ENCODE results near the gene ZNF30.

The ZNF30 gene

GRCh38 chr19:34925278-34925855, 1.3 kb upstream of the ZNF30 start:
- no peak overlapping the region for H2AFZ ChIP-seq
- TF ChIP-seq CTCF (IDR thresholded peaks at IDR 0.05): no peak
- H3K27me3 ChIP-seq (ENCODE audit: control insufficient read depth, insufficient read depth, low read length): no peaks in the 10 kb centered on the region
- no peaks in the 10 kb centered on the region for H3K79me2 ChIP-seq
- no peaks in the 10 kb centered on the region for H3K4me1 ChIP-seq
- H3K27ac ChIP-seq: no peak overlapping the region
- no peaks in the 10 kb centered on the region for H3K36me3 ChIP-seq (ENCODE audit: control insufficient read depth, insufficient read depth, low read length)
- H3K4me3 ChIP-seq (ENCODE audit: low read depth, low read length): no peak overlapping the region
- no peak overlapping the region for H3K9ac ChIP-seq
- H3K4me2 ChIP-seq (ENCODE audit: low read length): no peak overlapping the region
- no peaks in the 10 kb centered on the region for H3K9me3 ChIP-seq (ENCODE audit: control insufficient read depth, low read length)

GRCh38 chr19:34926361-34926684, 380 bp upstream of the ZNF30 start:
- Histone ChIP-seq H3K36me3 (ENCODE audit: control insufficient read depth, insufficient read depth, low read length) (no peaks in the 10 kb centered on the region), H3K9me3 (ENCODE audit: control insufficient read depth, low read length) (no peaks in the 10 kb centered on the region), H2AFZ (peak overlapping the region; percentile 80), H3K9ac (no peak overlapping the region), H3K4me3 (ENCODE audit: low read depth, low read length) (peak overlapping the region; percentile 81), H3K27ac (no peak overlapping the region), H3K79me2 (no peaks in the 10 kb centered on the region), H3K27me3 (ENCODE audit: control insufficient read depth, insufficient read depth, low read length) (no peaks in the 10 kb centered on the region), H3K4me2 (ENCODE audit: low read length) (peak overlapping the region; percentile 78), H3K4me1 (no peaks in the 10 kb centered on the region)
- no peak for TF ChIP-seq CTCF (IDR thresholded peaks at IDR 0.05)

- no peak overlapping the region for H3K4me3 ChIP-seq (ENCODE audit: low read depth, low read length)
- no peaks in the 10 kb centered on the region for H3K9me3 ChIP-seq (ENCODE audit: control insufficient read depth, low read length)
- H3K4me1 ChIP-seq: no peaks in the 10 kb centered on the region
- H3K27ac ChIP-seq: no peak overlapping the region
- no peak overlapping the region for H2AFZ ChIP-seq
- H3K27me3 ChIP-seq (ENCODE audit: control insufficient read depth, insufficient read depth, low read length): no peaks in the 10 kb centered on the region
- no peaks in the 10 kb centered on the region for H3K79me2 ChIP-seq
- H3K36me3 ChIP-seq (ENCODE audit: control insufficient read depth, insufficient read depth, low read length): no peaks in the 10 kb centered on the region
- H3K9ac ChIP-seq: no peak overlapping the region
- no peak overlapping the region for H3K4me2 ChIP-seq (ENCODE audit: low read length)
- no peak for TF ChIP-seq CTCF (IDR thresholded peaks at IDR 0.05)
Observed at GRCh38 chr19:34932494-34932893, 5.8 kb downstream of the ZNF30 start.

GRCh38 chr19:34936184-34936583, 9.5 kb downstream of the ZNF30 start:
- Histone ChIP-seq H3K9ac (no peak overlapping the region), H3K79me2 (no peaks in the 10 kb centered on the region), H3K4me2 (ENCODE audit: low read length) (no peak overlapping the region), H3K4me1 (no peaks in the 10 kb centered on the region), H2AFZ (no peak overlapping the region), H3K27me3 (ENCODE audit: control insufficient read depth, insufficient read depth, low read length) (no peaks in the 10 kb centered on the region), H3K9me3 (ENCODE audit: control insufficient read depth, low read length) (no peaks in the 10 kb centered on the region), H3K4me3 (ENCODE audit: low read depth, low read length) (no peak overlapping the region), H3K36me3 (ENCODE audit: control insufficient read depth, insufficient read depth, low read length) (no peaks in the 10 kb centered on the region), H3K27ac (no peak overlapping the region)
- TF ChIP-seq CTCF (IDR thresholded peaks at IDR 0.05): no peak

GRCh38 chr19:34938886-34939285, 12.2 kb downstream of the ZNF30 start:
- Histone ChIP-seq H3K4me1 (no peaks in the 10 kb centered on the region), H3K27ac (no peak overlapping the region), H3K27me3 (ENCODE audit: control insufficient read depth, insufficient read depth, low read length) (no peaks in the 10 kb centered on the region), H3K79me2 (no peaks in the 10 kb centered on the region), H3K4me3 (ENCODE audit: low read depth, low read length) (no peak overlapping the region), H3K9ac (no peak overlapping the region), H2AFZ (no peak overlapping the region), H3K4me2 (ENCODE audit: low read length) (no peak overlapping the region), H3K36me3 (ENCODE audit: control insufficient read depth, insufficient read depth, low read length) (no peaks in the 10 kb centered on the region), H3K9me3 (ENCODE audit: control insufficient read depth, low read length) (no peaks in the 10 kb centered on the region)
- TF ChIP-seq CTCF (IDR thresholded peaks at IDR 0.05): no peak
